Islet of Langerhans (tissue), 1 donor: ENCODE results near the gene ABCG4.
"Not testable (repeated sequence)": the region's sequence is repeated elsewhere in the genome, so short reads cannot be mapped to it uniquely, and the experiment has no call there.

Source experiments
- FAIRE-seq: peaks from one replicate; lab custom pipeline; 2011; peaks lifted over from hg19 to GRCh38; lab: Jason Lieb, UNC

The ABCG4 gene

GRCh38 chr11:119184399-119184798 is 35.5 kb downstream of the ABCG4 start:
- not testable (repeated sequence) for FAIRE-seq

- FAIRE-seq = no peak
These were observed 37.3 kb downstream of the ABCG4 start for GRCh38 chr11:119185981-119186634.

- no peak for FAIRE-seq
These were observed 38.5 kb downstream of the ABCG4 start for GRCh38 chr11:119187123-119187892.

GRCh38 chr11:119188067-119188466 is 39.2 kb downstream of the ABCG4 start:
- FAIRE-seq = no peak

GRCh38 chr11:119188887-119189286 is 40.0 kb downstream of the ABCG4 start:
- FAIRE-seq = no peak

- FAIRE-seq = no peak
These were observed 40.5 kb downstream of the ABCG4 start for GRCh38 chr11:119189393-119189792.

GRCh38 chr11:119190531-119190930 is 41.7 kb downstream of the ABCG4 start:
- FAIRE-seq = no peak

- FAIRE-seq = not testable (repeated sequence)
These were observed 42.4 kb downstream of the ABCG4 start for GRCh38 chr11:119191265-119191664.

- FAIRE-seq = no peak
These were observed 43.3 kb downstream of the ABCG4 start for GRCh38 chr11:119192111-119192510.

GRCh38 chr11:119193001-119193400 is 44.1 kb downstream of the ABCG4 start:
- no peak for FAIRE-seq

- no peak for FAIRE-seq
These were observed 44.8 kb downstream of the ABCG4 start for GRCh38 chr11:119193626-119194025.

- FAIRE-seq = no peak
These were observed 46.1 kb downstream of the ABCG4 start for GRCh38 chr11:119194811-119195440.

- peak; percentile 79 for FAIRE-seq
These were observed 46.8 kb downstream of the ABCG4 start for GRCh38 chr11:119195680-119196079.

- FAIRE-seq = peak; percentile 96
These were observed 48.1 kb downstream of the ABCG4 start for GRCh38 chr11:119196833-119197483.

- FAIRE-seq = no peak
These were observed 50.1 kb downstream of the ABCG4 start for GRCh38 chr11:119198925-119199324.

GRCh38 chr11:119201236-119201635 is 52.4 kb downstream of the ABCG4 start:
- FAIRE-seq = not testable (repeated sequence)

- no peak for FAIRE-seq
These were observed 53.7 kb downstream of the ABCG4 start for GRCh38 chr11:119202554-119202953.

GRCh38 chr11:119204066-119204465 is 55.2 kb downstream of the ABCG4 start:
- no peak for FAIRE-seq

- FAIRE-seq = no peak
These were observed 56.2 kb downstream of the ABCG4 start for GRCh38 chr11:119205080-119205479.

GRCh38 chr11:119205574-119206510 is 57.0 kb downstream of the ABCG4 start, which contains the start of gene CBL:
Gene CBL (plus strand): TSS chr11:119206339. CDS start chr11:119206418, 79 bp downstream.
- FAIRE-seq = no peak
